SK-N-SH (cell line): ENCODE data around the gene TMEM134. TPM values are rescaled to one million over a fixed set of nuclear protein-coding genes. Genes with fewer than 3 reads are reported as not detected.

Experiments used
- CTCF ChIA-PET: fragments of 300-600, 350-600 bp; formaldehyde crosslinking; extraction: SDS; loops from one replicate; lab custom pipeline; 2021; lab: Yijun Ruan, JAX
- POLR2A ChIA-PET: fragments of 350-600 bp; sonication (Branson Sonifier 250); formaldehyde crosslinking; extraction: SDS; loops from one replicate; lab custom pipeline; 2020; ENCODE audit warnings: antibody characterized with exemption, inconsistent platforms; lab: Yijun Ruan, JAX
- DNase-seq: peaks from one replicate; pipeline ENCODE4 v3.0.0; 2012
- H2AFZ ChIP-seq: fragments of 200-600 bp; sonication (generic); 2 replicates; pipeline ENCODE4 v1.8.1; 2016; ENCODE audit warnings: antibody characterized with exemption, mild to moderate bottlenecking, low read depth
- H3F3A ChIP-seq: fragments of 200-600 bp; sonication (generic); replicated peaks from 2 replicates; pipeline ENCODE3; 2016; ENCODE audit warnings: antibody characterized with exemption, mild to moderate bottlenecking; ENCODE audit not compliant: insufficient read depth
- H3K27ac ChIP-seq, 2 experiments: fragments of 200-500 bp in 1 of 2; fragments of 200-600 bp in 1 of 2; sonication (Bioruptor generic) in 1 of 2; sonication (generic), shearing (Covaris generic) in 1 of 2; 2 replicates each; pipeline versions ENCODE4 v1.5.1 to v1.6.1; 2014 to 2016; ENCODE audit warnings: low read depth in 2 of 2, inconsistent platforms in 1 of 2, low read length in 1 of 2, mild to moderate bottlenecking in 1 of 2, mixed read lengths in 1 of 2
- H3K27me3 ChIP-seq: fragments of 200-600 bp; sonication (generic), shearing (Covaris generic); 2 replicates; pipeline ENCODE4 v1.6.1; 2016; ENCODE audit warnings: mixed run types; ENCODE audit not compliant: insufficient read depth
- H3K36me3 ChIP-seq, 2 experiments: fragments of 200-500 bp in 1 of 2; fragments of 200-600 bp in 1 of 2; sonication (Bioruptor generic) in 1 of 2; sonication (generic) in 1 of 2; replicated peaks in 1 of 2; 2 replicates each; pipeline versions ENCODE3 to v1.5.1; 2014 to 2016; ENCODE audit warnings: low read length in 1 of 2, mild to moderate bottlenecking in 1 of 2; ENCODE audit not compliant: insufficient read depth in 2 of 2, control insufficient read depth in 1 of 2
- H3K4me1 ChIP-seq, 2 experiments: fragments of 200-500 bp in 1 of 2; fragments of 200-600 bp in 1 of 2; sonication (Bioruptor generic) in 1 of 2; sonication (generic), shearing (Covaris generic) in 1 of 2; 2 replicates each; pipeline versions ENCODE4 v1.5.1 to v1.6.1; 2014 to 2016; ENCODE audit warnings: low read depth in 1 of 2, low read length in 1 of 2, mixed run types in 1 of 2; ENCODE audit not compliant: insufficient read depth in 2 of 2, control insufficient read depth in 1 of 2
- H3K4me2 ChIP-seq: fragments of 200-600 bp; sonication (generic), shearing (Covaris generic); 2 replicates; pipeline ENCODE4 v1.6.1; 2017; ENCODE audit warnings: mixed run types
- H3K4me3 ChIP-seq, 2 experiments: fragments of 200-500 bp in 1 of 2; fragments of 200-600 bp in 1 of 2; sonication (Bioruptor generic) in 1 of 2; sonication (generic), shearing (Covaris generic) in 1 of 2; 2 replicates each; pipeline versions ENCODE4 v1.5.1 to v1.8.1; 2014 to 2016; ENCODE audit warnings: low read depth in 2 of 2, inconsistent platforms in 1 of 2, low read length in 1 of 2, mild to moderate bottlenecking in 1 of 2, mixed read lengths in 1 of 2, moderate library complexity in 1 of 2
- H3K79me2 ChIP-seq: fragments of 200-600 bp; sonication (generic); 2 replicates; pipeline ENCODE4 v1.8.1; 2017; ENCODE audit warnings: mild to moderate bottlenecking; ENCODE audit not compliant: insufficient read depth
- H3K9ac ChIP-seq: fragments of 200-600 bp; sonication (generic); 2 replicates; pipeline ENCODE4 v1.6.1; 2017; ENCODE audit warnings: mixed run types
- H3K9me2 ChIP-seq: fragments of 200-600 bp; sonication (generic); 2 replicates; pipeline ENCODE4 v1.6.1; 2017; ENCODE audit warnings: mixed run types
- H3K9me3 ChIP-seq: fragments of 200-600 bp; sonication (generic); 2 replicates; pipeline ENCODE4 v1.6.1; 2017; ENCODE audit warnings: mixed run types, mild to moderate bottlenecking, moderate library complexity
- H4K20me1 ChIP-seq: fragments of 200-600 bp; sonication (generic); 2 replicates; pipeline ENCODE4 v1.6.1; 2017; ENCODE audit warnings: mild to moderate bottlenecking, mixed run types; ENCODE audit not compliant: insufficient read depth
- CHD2 ChIP-seq: fragments of 150-350 bp; IDR thresholded peaks from 2 replicates; pipeline ENCODE4 v1.6.1; 2018; ENCODE audit warnings: low read length; ENCODE audit not compliant: partially characterized antibody
- CTCF ChIP-seq: fragments of 200-600 bp; sonication (generic); IDR thresholded peaks from 2 replicates; pipeline ENCODE4 v1.6.1; 2017; ENCODE audit warnings: antibody characterized with exemption, mild to moderate bottlenecking, moderate library complexity
- EP300 ChIP-seq, 2 experiments: IDR thresholded peaks; 2 replicates each; pipeline versions ENCODE4 v1.4.0 to v1.6.1; 2012; ENCODE audit warnings: borderline replicate concordance in 1 of 2, low read depth in 1 of 2, low read length in 1 of 2
- EZH2phosphoT487 ChIP-seq: fragments of 200-600 bp; sonication (generic); IDR thresholded peaks from 2 replicates; pipeline ENCODE4 v1.6.1; 2017; ENCODE audit warnings: low read depth, mixed run types, mild to moderate bottlenecking, antibody characterized with exemption, moderate library complexity, borderline replicate concordance
- FOSL2 ChIP-seq: IDR thresholded peaks from 2 replicates; pipeline ENCODE4 v1.4.0; 2012; ENCODE audit warnings: low read depth, mild to moderate bottlenecking, moderate library complexity, borderline replicate concordance
- FOXJ3 ChIP-seq: sonication (generic); formaldehyde crosslinking; IDR thresholded peaks from 2 replicates; pipeline ENCODE4 v1.5.1; 2020; ENCODE audit warnings: mild to moderate bottlenecking, missing genetic modification reagents
- GABPA ChIP-seq: IDR thresholded peaks from 2 replicates; pipeline ENCODE4 v1.4.0; 2012; ENCODE audit warnings: low read depth, mild to moderate bottlenecking
- GATA2 ChIP-seq: sonication (generic); formaldehyde crosslinking; IDR thresholded peaks from 2 replicates; pipeline ENCODE4 v1.5.0; 2020; ENCODE audit warnings: mild to moderate bottlenecking, missing genetic modification reagents
- JUND ChIP-seq: IDR thresholded peaks from 2 replicates; pipeline ENCODE4 v1.4.0; 2012
- MAX ChIP-seq: IDR thresholded peaks from 2 replicates; pipeline ENCODE4 v1.4.0; 2012; ENCODE audit warnings: low read depth
- MXI1 ChIP-seq: IDR thresholded peaks from 2 replicates; pipeline ENCODE4 v1.6.1; 2012; ENCODE audit warnings: mild to moderate bottlenecking, low read depth, low read length, improper control_type of control experiment
- NFIC ChIP-seq: IDR thresholded peaks from 2 replicates; pipeline ENCODE4 v1.4.0; 2012; ENCODE audit warnings: borderline replicate concordance
- NRF1 ChIP-seq: IDR thresholded peaks from 2 replicates; pipeline ENCODE4 v1.6.1; 2012; ENCODE audit warnings: low read depth, mild to moderate bottlenecking, low read length
- POLR2AphosphoS5 ChIP-seq: IDR thresholded peaks from 2 replicates; pipeline ENCODE4 v1.6.1; 2012; ENCODE audit warnings: low read depth, low read length
- RAD21 ChIP-seq: IDR thresholded peaks from 2 replicates; pipeline ENCODE4 v1.6.1; 2012; ENCODE audit warnings: mild to moderate bottlenecking, low read length
- RCOR1 ChIP-seq: fragments of 150-350 bp; IDR thresholded peaks from 2 replicates; pipeline ENCODE4 v1.6.1; 2017; ENCODE audit warnings: antibody characterized with exemption, low read length
- RXRA ChIP-seq: IDR thresholded peaks from 2 replicates; pipeline ENCODE4 v1.4.0; 2012; ENCODE audit warnings: low read depth, mild to moderate bottlenecking, borderline replicate concordance
- SMC3 ChIP-seq: IDR thresholded peaks from 2 replicates; pipeline ENCODE4 v1.6.1; 2012; ENCODE audit warnings: low read depth, low read length, improper control_type of control experiment
- TAF1 ChIP-seq: IDR thresholded peaks from 2 replicates; pipeline ENCODE4 v1.6.1; 2012; ENCODE audit warnings: low read depth, mild to moderate bottlenecking, low read length, moderate library complexity, borderline replicate concordance
- TEAD4 ChIP-seq: IDR thresholded peaks from 2 replicates; pipeline ENCODE4 v1.4.0; 2012; ENCODE audit warnings: mild to moderate bottlenecking, borderline replicate concordance; ENCODE audit not compliant: insufficient read depth
- YY1 ChIP-seq: IDR thresholded peaks from 2 replicates; pipeline ENCODE4 v1.4.0; 2012; ENCODE audit warnings: low read depth, mild to moderate bottlenecking
- WGBS: methylation state at CpG from one replicate; pipeline ENCODE4 v1.1.6; 2017; ENCODE audit warnings: low lambda C conversion rate; 5-methylcytosine and 5-hydroxymethylcytosine counted together
- polyA plus RNA-seq, 3 experiments: library from polyadenylated mRNA; depleted of rRNA; stranded (reverse); fragments of >200 nt; gene quantifications; 2 replicates each; pipeline ENCODE4 v1.2.3, GENCODE V29; 2012
- TF ChIP-seq, protein P1 (sequence below): IDR thresholded peaks from 2 replicates; pipeline ENCODE4 v1.4.0; 2012; ENCODE audit warnings: low read depth, borderline replicate concordance
- TF ChIP-seq, protein P2 (sequence below): fragments of 150-350 bp; IDR thresholded peaks from 2 replicates; pipeline ENCODE4 v1.6.1; 2017; ENCODE audit warnings: antibody characterized with exemption, low read length, low read depth, borderline replicate concordance
- TF ChIP-seq, protein P3 (sequence below): IDR thresholded peaks from 2 replicates; pipeline ENCODE4; 2012

TMEM134 gene
- polyA plus RNA-seq, 1 of the 3 experiments (the other 2 are of a cell fraction): 132 TPM

GRCh38 chr11:67448220-67448609 is 20.8 kb downstream of the TMEM134 start:
- CTCF ChIA-PET: no interaction called here
- TF ChIP-seq GABPA (no peak), RAD21 (no peak), YY1 (no peak), GATA2 (no peak), NRF1 (no peak), RXRA (no peak), NFIC (no peak), FOSL2 (no peak), POLR2AphosphoS5 (no peak), TEAD4 (no peak), MXI1 (no peak), CHD2 (no peak), FOXJ3 (CRISPR knock-in tag) (no peak)
- TF ChIP-seq, protein P1, sequence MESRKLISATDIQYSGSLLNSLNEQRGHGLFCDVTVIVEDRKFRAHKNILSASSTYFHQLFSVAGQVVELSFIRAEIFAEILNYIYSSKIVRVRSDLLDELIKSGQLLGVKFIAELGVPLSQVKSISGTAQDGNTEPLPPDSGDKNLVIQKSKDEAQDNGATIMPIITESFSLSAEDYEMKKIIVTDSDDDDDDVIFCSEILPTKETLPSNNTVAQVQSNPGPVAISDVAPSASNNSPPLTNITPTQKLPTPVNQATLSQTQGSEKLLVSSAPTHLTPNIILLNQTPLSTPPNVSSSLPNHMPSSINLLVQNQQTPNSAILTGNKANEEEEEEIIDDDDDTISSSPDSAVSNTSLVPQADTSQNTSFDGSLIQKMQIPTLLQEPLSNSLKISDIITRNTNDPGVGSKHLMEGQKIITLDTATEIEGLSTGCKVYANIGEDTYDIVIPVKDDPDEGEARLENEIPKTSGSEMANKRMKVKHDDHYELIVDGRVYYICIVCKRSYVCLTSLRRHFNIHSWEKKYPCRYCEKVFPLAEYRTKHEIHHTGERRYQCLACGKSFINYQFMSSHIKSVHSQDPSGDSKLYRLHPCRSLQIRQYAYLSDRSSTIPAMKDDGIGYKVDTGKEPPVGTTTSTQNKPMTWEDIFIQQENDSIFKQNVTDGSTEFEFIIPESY: no peak
- TF ChIP-seq, protein P2, sequence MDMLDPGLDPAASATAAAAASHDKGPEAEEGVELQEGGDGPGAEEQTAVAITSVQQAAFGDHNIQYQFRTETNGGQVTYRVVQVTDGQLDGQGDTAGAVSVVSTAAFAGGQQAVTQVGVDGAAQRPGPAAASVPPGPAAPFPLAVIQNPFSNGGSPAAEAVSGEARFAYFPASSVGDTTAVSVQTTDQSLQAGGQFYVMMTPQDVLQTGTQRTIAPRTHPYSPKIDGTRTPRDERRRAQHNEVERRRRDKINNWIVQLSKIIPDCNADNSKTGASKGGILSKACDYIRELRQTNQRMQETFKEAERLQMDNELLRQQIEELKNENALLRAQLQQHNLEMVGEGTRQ: no peak
- 93% methylated on average over 6 of the region's 7 CpGs for WGBS
- Histone ChIP-seq H3K4me2 (no peak overlapping the region), H3K79me2 (0 out of 2 replicates have a peak, but pooled peaks cover under 1% of the 10 kb centered on the region), H3K27ac (no peak overlapping the region), H3K9me2 (no peaks in the 10 kb centered on the region), H3K9me3 (no peaks in the 10 kb centered on the region), H2AFZ (no peak overlapping the region), H3K27me3 (no peaks in the 10 kb centered on the region), H3K9ac (no peak overlapping the region), H3K4me3 (no peak overlapping the region), H3F3A (no peaks in the 10 kb centered on the region), H3K4me1 (peaks cover 0 to 4% of the 10 kb centered on the region in 2 experiments; a peak in 2 of 4 replicates), H4K20me1 (no peaks in the 10 kb centered on the region), H3K36me3 (no peaks in the 10 kb centered on the region)
- DNase-seq: no peak
- POLR2A ChIA-PET: no interaction called here

- H3K27me3 ChIP-seq: no peaks in the 10 kb centered on the region
- POLR2A ChIA-PET: no interaction called here
- TF ChIP-seq EZH2phosphoT487 (no peak), SMC3 (no peak), JUND (no peak), EP300 (IDR thresholded peaks at IDR 0.05; ENCODE audit: borderline replicate concordance in 1 of 2, low read depth in 1 of 2, low read length in 1 of 2) (no peak), MAX (no peak), NRF1 (no peak), CTCF (no peak), RAD21 (no peak), FOSL2 (no peak), TAF1 (no peak), RCOR1 (no peak), GATA2 (no peak)
- TF ChIP-seq, protein P3, sequence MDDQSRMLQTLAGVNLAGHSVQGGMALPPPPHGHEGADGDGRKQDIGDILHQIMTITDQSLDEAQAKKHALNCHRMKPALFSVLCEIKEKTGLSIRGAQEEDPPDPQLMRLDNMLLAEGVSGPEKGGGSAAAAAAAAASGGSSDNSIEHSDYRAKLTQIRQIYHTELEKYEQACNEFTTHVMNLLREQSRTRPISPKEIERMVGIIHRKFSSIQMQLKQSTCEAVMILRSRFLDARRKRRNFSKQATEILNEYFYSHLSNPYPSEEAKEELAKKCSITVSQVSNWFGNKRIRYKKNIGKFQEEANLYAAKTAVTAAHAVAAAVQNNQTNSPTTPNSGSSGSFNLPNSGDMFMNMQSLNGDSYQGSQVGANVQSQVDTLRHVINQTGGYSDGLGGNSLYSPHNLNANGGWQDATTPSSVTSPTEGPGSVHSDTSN: no peak
Observed at GRCh38 chr11:67445515-67445914, 23.5 kb downstream of the TMEM134 start.

More at GRCh38 chr11:67445515-67445914, 23.5 kb downstream of the TMEM134 start:
- no peaks in the 10 kb centered on the region for H4K20me1 ChIP-seq
- no peak for DNase-seq
- CTCF ChIA-PET: interaction anchor here (0.8 to 0.9 kb wide), 2 partner anchors 56 to 63 kb away, joined by 3 read pairs; no protein-coding TSS in a partner anchor
- peaks cover 0 to 12% of the 10 kb centered on the region in 2 experiments for H3K36me3 ChIP-seq
- no peak overlapping the region for H3K4me3 ChIP-seq
- H3K79me2 ChIP-seq: peaks cover 12% of the 10 kb centered on the region; the same call in 1 of the 2 replicates
- no peaks in the 10 kb centered on the region for H3K9me3 ChIP-seq
- H3K9ac ChIP-seq: no peak overlapping the region
- H3K9me2 ChIP-seq: no peaks in the 10 kb centered on the region
- H3K4me2 ChIP-seq: no peak overlapping the region
- H3K27ac ChIP-seq: no peak overlapping the region
- H3F3A ChIP-seq: no peaks in the 10 kb centered on the region
- H3K4me1 ChIP-seq: peaks cover 4 to 11% of the 10 kb centered on the region in 2 experiments; a peak in 3 of 4 replicates
- no peak overlapping the region for H2AFZ ChIP-seq
- WGBS: 82% methylated on average over 5 of the region's 5 CpGs
